AG08395 (cell line): ENCODE results near the gene DAPK3.
"Not testable (repeated sequence)": the region's sequence is repeated elsewhere in the genome, so short reads cannot be mapped to it uniquely, and the experiment has no call there.

Experiments used
- DNase-seq: peaks from one replicate; pipeline ENCODE4 v3.0.0; 2012; ENCODE audit warnings: mixed read lengths, low spot score

Gene DAPK3

GRCh38 chr19:3970808-3971598, at the start of gene DAPK3:
DAPK3 (minus strand) TSS chr19:3971099; CDS start chr19:3969735, 1,364 bp downstream.
- DNase-seq, result peak; percentile 97

DNA sequence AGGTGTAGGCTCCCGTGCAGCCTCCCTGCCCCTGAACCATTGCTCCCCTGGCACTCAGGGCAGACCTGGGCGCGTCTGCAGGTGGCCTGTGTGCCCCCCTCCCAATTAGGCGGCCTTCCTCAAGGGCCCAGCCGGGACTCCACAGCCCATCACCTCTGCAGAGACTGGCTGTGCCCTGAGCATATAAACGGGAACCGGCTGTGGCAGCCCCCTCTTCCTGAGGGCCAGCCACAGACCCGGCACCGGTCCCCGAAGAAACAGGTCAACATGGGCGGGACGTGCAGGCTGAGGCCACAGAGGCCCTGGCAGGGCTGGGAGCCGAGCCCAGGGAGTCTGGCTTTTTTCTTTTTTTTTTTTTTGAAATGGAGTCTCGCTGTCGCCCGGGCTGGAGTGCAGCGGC, 48.7 kb upstream of the DAPK3 start:
- no peak for DNase-seq

DNA sequence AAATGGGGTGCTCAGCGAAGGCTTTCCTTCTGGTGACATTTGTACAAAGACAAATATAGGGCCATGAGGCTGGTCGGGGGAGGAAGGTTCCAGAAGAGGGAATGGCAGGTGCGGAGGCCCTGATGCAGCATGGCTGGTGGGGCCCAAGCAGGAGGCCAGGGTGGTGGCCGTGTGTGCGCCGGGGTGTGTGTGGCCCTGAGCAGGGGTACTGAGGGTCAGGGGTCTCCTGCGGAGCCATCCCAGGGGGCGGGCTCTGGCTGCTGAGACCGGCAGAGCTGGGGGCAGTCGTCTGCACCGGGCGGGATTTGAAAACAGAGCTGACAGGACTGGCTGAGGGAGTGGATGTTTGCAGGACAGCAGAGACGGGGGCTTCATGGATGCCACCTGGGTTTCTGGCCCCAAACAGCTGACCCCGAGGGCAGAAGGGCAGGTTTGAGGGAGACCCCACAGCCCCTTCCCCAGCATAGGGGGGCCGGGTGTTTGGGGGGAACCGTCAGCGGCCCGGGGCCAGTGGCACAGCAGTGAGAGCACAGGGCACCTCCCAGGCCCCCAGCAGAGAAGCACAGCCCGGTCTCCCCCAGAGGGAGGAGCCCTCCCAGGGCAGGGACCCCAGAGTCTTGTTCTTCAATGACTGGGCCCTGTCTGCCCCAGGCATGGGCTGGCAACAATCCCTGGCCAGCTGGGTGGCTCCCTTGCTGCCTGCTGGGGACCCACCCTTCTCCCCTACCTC, 48.0 kb upstream of the DAPK3 start:
- no peak for DNase-seq

DNA sequence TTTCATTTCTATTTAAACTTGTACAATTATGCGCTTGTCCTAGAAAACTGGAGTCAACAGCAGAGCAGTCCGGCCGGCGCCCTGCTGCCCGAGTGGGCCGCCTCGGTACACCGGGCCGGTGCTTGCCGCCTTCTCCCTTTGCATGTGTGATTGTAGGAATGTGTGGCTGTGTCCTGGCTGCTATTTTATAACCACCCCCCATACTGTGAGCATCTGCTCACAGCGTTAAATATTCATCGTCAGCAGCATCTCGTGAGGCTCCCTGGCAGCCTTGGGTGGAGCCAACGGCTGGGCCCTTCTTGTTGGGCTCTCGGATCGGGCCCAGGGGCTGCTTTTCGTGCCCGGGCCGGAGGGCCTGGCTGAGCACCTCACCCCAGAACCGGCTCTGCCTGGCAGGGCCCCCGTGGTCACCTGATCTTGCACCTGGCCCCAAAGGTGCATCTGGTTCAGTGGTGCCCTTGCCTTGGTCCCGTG, 47.3 kb upstream of the DAPK3 start:
- no peak for DNase-seq

- no peak for DNase-seq
These were observed 46.2 kb upstream of the DAPK3 start for GRCh38 chr19:4016903-4017638.

- DNase-seq, result no peak
These were observed 45.6 kb upstream of the DAPK3 start for GRCh38 chr19:4016486-4016885.

DNA sequence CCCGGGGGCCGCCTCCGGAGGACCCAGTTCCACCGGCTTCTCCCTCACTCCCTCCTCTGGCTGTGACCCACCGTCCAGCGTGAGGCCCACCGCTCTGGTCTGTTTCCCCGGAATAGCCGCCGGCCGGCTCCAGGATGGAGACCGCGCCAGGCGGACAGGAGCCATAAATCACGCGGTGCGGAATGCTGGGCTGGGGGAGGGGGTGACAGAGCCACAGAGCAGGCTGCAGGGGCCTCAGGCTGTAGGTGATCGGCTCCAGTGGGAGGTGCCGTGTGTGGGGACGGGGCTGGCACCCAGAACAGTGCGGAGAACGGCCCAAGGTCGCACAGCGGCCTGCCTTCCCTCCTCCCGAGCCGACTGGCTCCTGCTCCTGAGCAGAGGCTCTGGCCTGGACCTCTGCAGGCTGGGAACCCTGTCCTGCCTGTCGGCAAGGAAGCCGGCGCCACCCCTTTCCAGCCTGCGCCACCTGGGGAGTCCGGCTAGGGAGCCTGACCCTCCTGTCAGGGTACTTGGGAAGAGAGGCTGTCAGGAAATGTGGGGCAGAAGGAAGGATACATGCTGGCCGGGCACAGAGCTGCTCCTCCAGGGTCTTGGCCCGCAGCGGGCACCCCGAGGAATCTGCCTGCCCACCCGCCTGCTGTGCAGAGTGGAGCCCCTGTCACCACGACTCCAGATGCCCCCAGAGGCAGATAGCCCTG, 45.0 kb upstream of the DAPK3 start:
- no peak for DNase-seq

- DNase-seq, result no peak
These were observed 43.9 kb upstream of the DAPK3 start for GRCh38 chr19:4014541-4015491.

GRCh38 chr19:4013886-4014540, 43.1 kb upstream of the DAPK3 start:
- no peak for DNase-seq

DNA sequence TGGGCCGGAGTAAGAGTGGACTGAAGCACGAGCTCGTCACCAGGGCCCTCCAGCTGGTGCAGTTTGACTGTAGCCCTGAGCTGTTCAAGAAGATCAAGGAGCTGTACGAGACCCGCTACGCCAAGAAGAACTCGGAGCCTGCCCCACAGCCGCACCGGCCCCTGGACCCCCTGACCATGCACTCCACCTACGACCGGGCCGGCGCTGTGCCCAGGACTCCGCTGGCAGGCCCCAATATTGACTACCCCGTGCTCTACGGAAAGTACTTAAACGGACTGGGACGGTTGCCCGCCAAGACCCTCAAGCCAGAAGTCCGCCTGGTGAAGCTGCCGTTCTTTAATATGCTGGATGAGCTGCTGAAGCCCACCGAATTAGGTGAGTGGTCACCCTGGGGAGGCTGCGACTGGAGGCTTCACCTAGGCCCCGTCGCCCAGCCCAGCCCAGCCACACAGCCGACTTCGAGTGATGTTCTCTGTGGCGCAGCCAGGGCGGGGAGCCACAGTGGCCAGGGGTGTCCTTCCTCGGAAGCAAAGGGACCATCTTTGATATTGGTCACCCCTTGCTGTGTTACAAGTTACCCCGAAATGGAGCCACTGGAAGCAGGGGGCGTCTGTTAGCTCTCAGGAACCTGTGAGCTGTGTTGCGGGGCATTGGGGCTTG, 42.2 kb upstream of the DAPK3 start:
- DNase-seq, result no peak

GRCh38 chr19:4012092-4012974, 41.4 kb upstream of the DAPK3 start:
- DNase-seq, result no peak

DNA sequence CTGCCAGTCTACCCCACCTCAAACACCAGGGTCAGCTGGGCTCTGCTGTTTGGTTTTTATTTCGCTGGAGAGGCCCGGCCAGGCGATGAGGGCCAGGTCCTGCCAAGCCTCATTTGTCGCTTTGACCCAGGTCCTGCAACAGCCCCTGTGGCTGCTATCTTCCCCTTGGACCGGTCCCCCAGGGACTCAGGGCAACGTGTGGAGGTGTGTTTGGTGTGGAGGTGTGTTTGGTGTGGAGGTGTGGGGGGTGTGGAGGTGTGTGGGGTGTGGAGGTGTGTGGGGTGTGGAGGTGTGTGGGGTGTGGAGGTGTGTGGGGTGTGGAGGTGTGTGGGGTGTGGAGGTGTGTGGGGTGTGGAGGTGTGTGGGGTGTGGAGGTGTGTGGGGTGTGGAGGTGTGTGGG, 40.5 kb upstream of the DAPK3 start:
- DNase-seq, result not testable (repeated sequence)

GRCh38 chr19:4010808-4011110, 39.9 kb upstream of the DAPK3 start:
- DNase-seq, result no peak

- DNase-seq, result no peak
These were observed 39.3 kb upstream of the DAPK3 start for GRCh38 chr19:4009990-4010807.

GRCh38 chr19:4007836-4008539, 37.1 kb upstream of the DAPK3 start:
- no peak for DNase-seq

GRCh38 chr19:4007021-4007835, 36.3 kb upstream of the DAPK3 start, which contains the start of gene PIAS4:
PIAS4 (plus strand) TSS chr19:4007736; CDS start chr19:4007761, 25 bp downstream.
- peak; percentile 100 for DNase-seq
